ENCODE results near the gene MT3.

DNA sequence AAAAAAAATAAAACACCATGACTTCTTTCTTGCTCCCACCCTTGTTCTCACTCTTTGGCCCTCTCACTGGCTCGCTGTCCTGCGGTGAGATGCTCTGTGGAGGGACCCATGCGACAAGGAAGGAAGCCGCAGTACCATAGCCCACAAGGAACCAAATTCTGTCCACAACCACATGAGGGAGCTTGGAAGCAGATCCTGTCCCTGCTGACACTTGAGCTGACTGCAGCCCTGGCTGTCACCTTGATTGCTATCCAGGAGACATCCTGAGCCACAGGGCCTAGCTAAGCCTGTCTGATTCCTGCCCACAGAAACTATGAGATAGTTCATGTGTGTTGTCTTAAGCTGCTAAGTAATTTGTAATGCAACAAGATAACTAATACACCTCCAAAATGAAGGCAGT lies 14.3 kb downstream of the MT3 start:
- TF ChIP-seq CTCF (conservative IDR thresholded peaks at IDR 0.05; ENCODE audit: low read length) = no peak; the same call in 1 of the 2 replicates
- no peak for TF ChIP-seq EZH2phosphoT487 (IDR thresholded peaks at IDR 0.05; ENCODE audit: borderline replicate concordance)
